Duodenal mucosa (tissue), 2 donors: ENCODE measurements around the gene BHLHA15.
A peak's percentile ranks its signal among the peaks of the same experiment; 100 is the strongest.

ENCODE experiments used
- H3K27ac ChIP-seq: one replicate; pipeline ENCODE4 v1.7.0; 2013; ENCODE audit warnings: low read depth, low read length
- H3K27me3 ChIP-seq, 2 donors: one replicate each; pipeline ENCODE4 v1.7.0; 2013; ENCODE audit warnings: low read length in 2 of 2, control low read depth in 1 of 2; ENCODE audit not compliant: insufficient read depth in 2 of 2, control insufficient read depth in 1 of 2
- H3K36me3 ChIP-seq, 2 donors: one replicate each; pipeline ENCODE4 v1.7.0; 2013; ENCODE audit warnings: low read length in 2 of 2, control low read depth in 1 of 2; ENCODE audit not compliant: insufficient read depth in 2 of 2, control insufficient read depth in 1 of 2
- H3K4me1 ChIP-seq, 2 donors: one replicate each; pipeline ENCODE4 v1.7.0; 2013; ENCODE audit warnings: low read length in 2 of 2, control low read depth in 1 of 2; ENCODE audit not compliant: insufficient read depth in 2 of 2, control insufficient read depth in 1 of 2
- H3K4me3 ChIP-seq, 2 donors: one replicate each; pipeline ENCODE4 v1.7.0; 2013; ENCODE audit warnings: low read length in 2 of 2, low read depth in 1 of 2
- H3K9ac ChIP-seq, 2 donors: one replicate each; pipeline ENCODE4 v1.7.0; 2013; ENCODE audit warnings: low read length in 2 of 2, low read depth in 1 of 2
- H3K9me3 ChIP-seq, 2 donors: one replicate each; pipeline ENCODE4 v1.7.0; 2013; ENCODE audit warnings: low read length in 2 of 2, control low read depth in 1 of 2; ENCODE audit not compliant: control insufficient read depth in 1 of 2

BHLHA15 gene

DNA sequence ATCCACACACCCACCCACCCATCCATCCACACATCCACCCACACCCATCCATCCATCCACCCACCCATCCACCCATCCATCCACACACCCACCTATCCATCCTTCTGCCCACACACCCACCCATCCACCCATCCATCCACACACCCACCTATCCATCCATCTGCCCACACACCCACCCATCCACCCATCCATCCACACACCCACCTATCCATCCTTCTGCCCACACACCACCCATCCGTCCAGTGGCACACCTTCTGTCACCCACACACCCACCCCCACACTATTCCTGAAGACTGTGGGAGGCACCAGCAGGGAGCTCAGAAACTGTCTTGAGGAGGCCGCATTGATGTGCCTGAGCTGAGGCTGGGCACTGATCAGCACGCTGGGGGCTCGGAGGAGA lies 31.7 kb downstream of the BHLHA15 start:
- Histone ChIP-seq H3K27me3 (no peaks in the 10 kb centered on the region), H3K36me3 (peaks cover 4 to 21% of the 10 kb centered on the region in 2 donors), H3K27ac (no peak overlapping the region), H3K4me3 (no peak overlapping the region), H3K9me3 (no peaks in the 10 kb centered on the region), H3K9ac (no peak overlapping the region), H3K4me1 (no peaks in the 10 kb centered on the region)

DNA sequence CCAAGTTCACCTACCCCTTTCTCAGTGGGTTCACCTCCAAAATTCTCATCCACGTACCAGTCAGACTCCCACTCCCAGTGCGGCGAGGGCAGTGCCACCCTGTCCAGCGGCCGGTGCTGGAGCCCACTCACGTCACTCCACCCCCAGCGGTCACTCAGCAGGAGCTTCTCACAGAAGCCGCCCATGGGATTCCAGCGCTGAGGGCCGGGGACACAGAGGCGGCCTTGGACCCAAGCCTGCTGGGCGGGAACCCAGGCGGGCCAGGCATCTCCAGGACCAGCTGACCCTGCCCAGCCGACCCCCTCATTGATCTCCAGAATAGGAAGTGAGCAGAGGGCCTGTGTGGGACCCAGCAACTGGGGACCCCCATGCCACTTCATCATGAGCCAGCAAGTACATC lies 33.6 kb downstream of the BHLHA15 start:
- Histone ChIP-seq H3K4me3 (no peak overlapping the region), H3K36me3 (peaks cover 0 to 10% of the 10 kb centered on the region in 2 donors), H3K9me3 (no peaks in the 10 kb centered on the region), H3K4me1 (peaks cover under 1 to 4% of the 10 kb centered on the region in 2 donors), H3K27me3 (no peaks in the 10 kb centered on the region), H3K9ac (no peak overlapping the region), H3K27ac (no peak overlapping the region)

DNA sequence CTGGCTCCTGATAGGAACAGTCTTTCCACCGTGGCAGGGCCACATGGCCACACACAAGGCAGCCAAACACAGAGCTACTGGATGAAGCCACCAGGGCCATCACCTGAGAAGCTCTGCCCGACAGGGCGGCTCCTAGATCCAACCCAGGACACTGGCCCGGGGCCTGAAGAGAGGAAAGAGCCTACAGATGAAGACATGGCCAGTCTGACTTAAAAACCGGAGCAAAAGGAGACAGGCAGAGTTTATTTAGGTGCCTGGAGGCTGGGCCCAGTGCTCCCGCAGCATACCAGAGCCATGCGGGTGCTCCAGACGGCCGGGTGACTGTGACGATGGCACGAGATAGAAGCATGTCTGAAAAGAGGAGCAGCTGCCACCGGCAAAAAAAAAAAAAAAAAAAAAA lies 36.9 kb downstream of the BHLHA15 start:
- Histone ChIP-seq H3K9ac (no peak overlapping the region), H3K27me3 (no peaks in the 10 kb centered on the region), H3K27ac (no peak overlapping the region), H3K36me3 (peaks cover 0 to 7% of the 10 kb centered on the region in 2 donors), H3K9me3 (no peaks in the 10 kb centered on the region), H3K4me3 (no peak overlapping the region), H3K4me1 (peaks cover 23 to 26% of the 10 kb centered on the region in 2 donors)

DNA sequence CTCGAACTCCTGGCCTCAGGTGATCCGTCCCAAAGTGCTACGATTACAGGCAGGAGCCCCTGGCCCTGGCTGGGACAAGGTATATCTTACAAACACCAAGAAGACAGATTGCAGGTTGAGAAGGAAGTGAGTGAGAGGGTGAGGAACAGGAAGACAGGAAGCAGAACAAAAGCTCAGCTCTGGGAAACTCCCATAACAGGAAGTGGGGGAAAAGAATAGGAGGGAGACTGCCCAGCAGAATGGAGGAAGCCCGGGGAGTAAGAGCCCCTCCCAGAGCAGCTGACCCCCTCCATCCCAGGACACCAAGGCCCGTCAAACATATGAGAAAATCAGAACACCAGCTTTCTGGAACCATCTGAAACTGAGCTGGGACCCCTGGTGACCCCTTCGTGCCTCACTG lies 37.9 kb downstream of the BHLHA15 start:
- Histone ChIP-seq H3K36me3 (peaks cover 0 to 6% of the 10 kb centered on the region in 2 donors), H3K4me3 (no peak overlapping the region), H3K4me1 (peaks cover 28 to 30% of the 10 kb centered on the region in 2 donors), H3K27me3 (no peaks in the 10 kb centered on the region), H3K9me3 (no peaks in the 10 kb centered on the region), H3K27ac (no peak overlapping the region), H3K9ac (no peak overlapping the region)

DNA sequence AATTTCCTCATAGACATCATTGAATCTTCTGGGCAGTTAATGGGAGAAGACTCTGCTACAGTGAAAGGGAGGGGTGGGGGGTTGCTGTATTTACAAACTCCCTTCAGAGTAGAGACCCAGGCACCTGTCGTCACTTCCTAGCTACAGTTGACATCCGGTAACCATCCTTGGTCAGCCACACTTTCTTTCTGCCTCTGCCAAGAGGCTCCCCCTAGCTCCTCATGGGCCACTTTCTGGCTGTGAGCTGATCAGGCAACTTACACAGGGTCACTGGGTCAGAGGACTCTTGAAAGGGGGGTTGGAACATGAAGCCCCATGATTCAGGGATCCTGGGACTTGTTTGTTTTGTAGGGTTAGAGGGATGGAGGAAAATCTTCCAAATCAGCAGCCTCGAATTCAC lies 39.5 kb downstream of the BHLHA15 start:
- peak overlapping the region; percentile 81 to 84 for H3K9ac ChIP-seq
- peaks cover 0 to 6% of the 10 kb centered on the region in 2 donors for H3K36me3 ChIP-seq
- peak overlapping the region; percentile 26 for H3K27ac ChIP-seq
- H3K9me3 ChIP-seq = no peaks in the 10 kb centered on the region
- no peaks in the 10 kb centered on the region for H3K27me3 ChIP-seq
- H3K4me1 ChIP-seq = peaks cover 28 to 30% of the 10 kb centered on the region in 2 donors
- H3K4me3 ChIP-seq = peak overlapping the region; percentile 96 to 97

DNA sequence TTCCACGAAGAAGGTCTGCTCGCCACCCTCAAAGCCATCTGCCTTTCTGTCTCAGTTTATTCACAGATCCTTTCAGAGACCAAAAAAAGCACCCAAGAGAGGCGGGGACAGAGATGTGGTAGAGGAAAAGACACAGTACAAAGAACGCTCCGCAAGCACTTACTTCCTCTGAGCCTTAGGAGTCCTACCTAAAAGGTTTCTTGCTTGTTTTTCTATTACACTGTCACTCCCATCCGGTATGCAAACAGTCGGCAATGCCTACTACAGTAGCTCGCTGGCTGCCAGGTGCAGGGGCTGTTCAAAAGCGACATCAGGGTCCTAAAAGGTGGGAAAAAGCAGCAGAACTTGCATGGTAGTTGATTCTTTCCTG lies 40.0 kb downstream of the BHLHA15 start:
- H3K9ac ChIP-seq = peak overlapping the region; percentile 81 to 84
- H3K36me3 ChIP-seq = peaks cover 0 to 6% of the 10 kb centered on the region in 2 donors
- no peaks in the 10 kb centered on the region for H3K27me3 ChIP-seq
- no peaks in the 10 kb centered on the region for H3K9me3 ChIP-seq
- H3K4me1 ChIP-seq = peaks cover 28 to 30% of the 10 kb centered on the region in 2 donors
- H3K27ac ChIP-seq = peak overlapping the region; percentile 88
- peak overlapping the region; percentile 96 to 97 for H3K4me3 ChIP-seq

DNA sequence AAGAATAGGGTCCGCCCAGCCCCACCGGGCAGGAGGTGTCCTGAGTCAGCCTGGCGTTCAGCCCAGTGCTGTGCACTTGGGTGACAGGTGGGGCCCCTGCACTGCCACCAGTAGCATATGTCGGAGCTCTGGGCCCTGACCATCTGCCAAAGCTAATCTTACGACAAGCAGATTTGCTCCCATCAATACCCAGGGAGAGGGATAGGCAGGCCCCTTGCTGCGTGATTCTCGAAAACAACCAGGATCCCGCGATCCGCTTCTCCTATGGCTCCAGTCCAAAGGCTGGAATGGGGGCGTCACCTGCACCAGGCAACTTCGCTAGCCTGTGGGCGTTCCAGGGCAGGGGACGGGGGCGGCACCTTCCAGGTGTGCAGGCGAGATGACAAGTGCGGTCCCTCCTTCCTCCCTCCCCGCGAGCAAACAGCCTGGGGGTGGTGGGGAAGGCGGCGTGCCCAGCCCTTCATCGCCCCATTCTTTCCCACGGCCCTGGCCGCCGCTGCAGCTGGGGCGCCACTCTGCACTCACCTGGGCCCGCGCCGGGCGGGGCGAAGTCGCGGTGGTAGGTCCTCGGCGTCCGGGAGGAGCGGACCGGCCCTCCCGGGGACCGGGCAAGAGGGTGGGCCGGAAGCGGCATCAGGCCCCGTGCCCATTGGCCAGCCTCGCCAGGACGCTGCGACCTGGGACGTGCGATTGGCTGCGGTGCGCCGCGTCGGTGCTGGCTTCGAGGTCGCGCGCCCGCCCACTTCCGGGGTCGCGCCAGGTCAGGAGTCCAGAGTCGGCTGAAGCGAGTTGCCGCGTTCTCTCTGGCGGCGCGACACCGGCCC lies 40.6 kb downstream of the BHLHA15 start, which contains the start of gene TECPR1:
TECPR1 (minus strand) TSS at position 632 of the 824 bp plus-strand sequence. CDS start 6,086 bp downstream, outside the sequence.
- Histone ChIP-seq H3K9ac (peak within 1 kb of the TSS; percentile 81 to 84), H3K27me3 (no peaks in the 10 kb centered on the region), H3K36me3 (peaks cover 0 to 8% of the 10 kb centered on the region in 2 donors), H3K9me3 (no peaks in the 10 kb centered on the region), H3K27ac (peak within 1 kb of the TSS; percentile 88), H3K4me3 (peak within 1 kb of the TSS; percentile 96 to 97), H3K4me1 (peaks cover 28 to 30% of the 10 kb centered on the region in 2 donors)

DNA sequence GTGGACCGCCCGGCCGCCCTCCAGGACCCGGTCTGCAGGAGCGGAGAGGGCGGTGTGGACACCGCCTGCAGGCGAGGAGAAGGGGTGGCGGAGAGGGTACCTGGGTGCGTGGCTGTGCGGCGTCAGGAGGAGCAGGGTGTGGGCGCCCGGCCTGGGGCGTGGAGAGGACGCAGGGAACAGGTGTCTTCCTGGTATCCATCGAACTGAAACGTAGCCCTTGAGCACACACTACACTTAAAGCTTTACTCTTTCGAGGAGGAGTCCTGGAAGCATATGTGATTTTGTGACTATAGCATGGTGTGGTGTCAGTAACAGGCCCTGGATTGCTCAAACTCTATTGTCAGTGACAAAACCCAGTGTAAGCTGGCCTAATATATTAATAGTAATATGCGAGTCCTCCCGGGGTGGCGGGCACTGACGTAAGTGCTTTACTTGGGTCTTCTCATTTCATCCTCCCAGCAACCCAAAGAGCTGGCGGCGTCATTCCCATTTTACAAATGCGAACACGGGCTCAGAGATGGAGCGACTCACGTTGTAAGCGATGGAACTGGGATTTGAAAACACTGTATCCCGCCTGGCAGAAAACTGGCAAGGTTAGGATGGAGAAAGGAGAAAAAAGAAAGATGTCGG lies 41.3 kb downstream of the BHLHA15 start:
- no peaks in the 10 kb centered on the region for H3K9me3 ChIP-seq
- peaks cover 28 to 30% of the 10 kb centered on the region in 2 donors for H3K4me1 ChIP-seq
- H3K4me3 ChIP-seq = peak overlapping the region; percentile 96 to 97
- no peaks in the 10 kb centered on the region for H3K27me3 ChIP-seq
- peak overlapping the region; percentile 88 for H3K27ac ChIP-seq
- H3K9ac ChIP-seq = peak overlapping the region; percentile 81 to 84
- H3K36me3 ChIP-seq = peaks cover 0 to 13% of the 10 kb centered on the region in 2 donors

DNA sequence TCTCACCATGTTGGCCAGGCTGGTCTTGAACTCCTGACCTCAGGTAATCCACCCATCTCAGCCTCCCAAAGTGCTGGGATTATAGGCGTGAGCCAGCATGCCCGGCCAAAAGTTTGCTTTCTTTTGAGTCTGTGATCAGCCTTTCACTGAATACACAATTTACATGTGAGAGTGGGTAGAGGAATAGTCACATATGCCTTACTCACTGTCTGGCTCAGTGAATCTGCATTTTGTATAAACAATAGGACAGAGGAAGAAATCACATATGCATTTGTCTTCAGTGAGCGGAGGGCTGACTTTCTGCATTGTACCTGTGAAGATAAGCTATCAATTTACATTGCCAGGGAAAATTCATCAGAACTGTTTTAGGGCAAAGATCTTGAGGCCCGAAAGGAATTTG lies 43.3 kb downstream of the BHLHA15 start:
- H3K27ac ChIP-seq = no peak overlapping the region
- H3K4me3 ChIP-seq = no peak overlapping the region
- peaks cover 0 to 20% of the 10 kb centered on the region in 2 donors for H3K36me3 ChIP-seq
- H3K9me3 ChIP-seq = no peaks in the 10 kb centered on the region
- H3K4me1 ChIP-seq = peaks cover 25 to 31% of the 10 kb centered on the region in 2 donors
- H3K27me3 ChIP-seq = no peaks in the 10 kb centered on the region
- no peak overlapping the region for H3K9ac ChIP-seq

DNA sequence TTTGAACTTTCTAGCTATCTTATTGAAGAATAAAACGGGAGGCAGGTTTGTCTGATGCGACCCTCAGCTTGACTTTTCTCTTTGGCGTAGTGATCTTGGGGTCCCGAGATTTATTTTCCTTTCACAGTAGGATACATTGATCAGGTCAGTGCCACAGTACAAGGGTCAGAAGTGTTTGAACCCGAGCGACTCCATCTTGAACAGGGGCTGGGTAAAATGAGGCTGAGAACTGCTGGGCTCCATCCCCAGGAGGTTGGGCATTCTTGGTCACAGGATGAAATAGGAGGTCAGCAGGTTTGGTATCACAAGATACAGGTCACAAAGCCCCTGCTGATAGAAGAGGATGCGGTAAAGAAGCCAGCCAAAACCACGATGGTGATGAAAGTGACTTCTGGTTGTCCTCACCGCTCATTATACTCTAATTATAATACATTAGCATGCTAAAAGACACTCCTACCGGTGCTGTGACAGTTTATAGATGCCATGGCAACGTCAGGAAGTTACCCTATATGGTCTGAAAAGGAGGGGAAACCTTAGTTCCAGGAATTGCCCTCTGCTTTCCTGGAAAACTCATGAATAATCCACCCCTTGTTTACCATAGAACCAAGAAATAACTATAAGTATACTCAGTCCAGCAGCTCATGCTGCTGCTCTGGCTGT lies 43.8 kb downstream of the BHLHA15 start:
- Histone ChIP-seq H3K27ac (no peak overlapping the region), H3K9ac (no peak overlapping the region), H3K4me1 (peaks cover 22 to 30% of the 10 kb centered on the region in 2 donors), H3K36me3 (peaks cover 0 to 20% of the 10 kb centered on the region in 2 donors), H3K4me3 (no peak overlapping the region), H3K27me3 (no peaks in the 10 kb centered on the region), H3K9me3 (no peaks in the 10 kb centered on the region)
